Aorta (tissue), 5 donors: Measurements from ENCODE around the gene THRB. TPM values are rescaled to one million over a fixed set of nuclear protein-coding genes. Genes with fewer than 3 reads are reported as not detected.

Experiments
- ATAC-seq: fragments of 200-7000 bp; cut with Tn5 transposase; one replicate; pipeline ENCODE4 v1.9.1; 2022; ENCODE audit warnings: moderate library complexity; ENCODE audit not compliant: low FRiP score
- DNase-seq, 2 donors: peaks; one replicate each; pipeline ENCODE4 v3.0.0-alpha.2; 2020
- H3K27ac ChIP-seq, 2 donors: one replicate each; pipeline ENCODE4 v1.5.1; 2013; ENCODE audit warnings: low read length in 2 of 2, mild to moderate bottlenecking in 2 of 2, moderate library complexity in 2 of 2, control low read depth in 1 of 2, inconsistent platforms in 1 of 2, low read depth in 1 of 2
- H3K27me3 ChIP-seq, 2 donors: one replicate each; pipeline ENCODE4 v1.6.1; 2013; ENCODE audit warnings: control low read depth in 1 of 2, low read length in 1 of 2, mild to moderate bottlenecking in 1 of 2, moderate library complexity in 1 of 2; ENCODE audit not compliant: insufficient read depth in 2 of 2, control insufficient read depth in 1 of 2
- H3K36me3 ChIP-seq, 2 donors: one replicate each; pipeline ENCODE4 v1.6.1; 2013; ENCODE audit warnings: control low read depth in 1 of 2, low read length in 1 of 2, mild to moderate bottlenecking in 1 of 2; ENCODE audit not compliant: insufficient read depth in 2 of 2, control insufficient read depth in 1 of 2
- H3K4me1 ChIP-seq, 2 donors: one replicate each; pipeline ENCODE4 v1.6.1; 2013; ENCODE audit warnings: low read length in 2 of 2, control low read depth in 1 of 2, mild to moderate bottlenecking in 1 of 2, moderate library complexity in 1 of 2; ENCODE audit not compliant: insufficient read depth in 2 of 2, control insufficient read depth in 1 of 2
- H3K4me3 ChIP-seq, 2 donors: one replicate each; pipeline ENCODE4 v1.5.1; 2013; ENCODE audit warnings: low read length in 2 of 2, control low read depth in 1 of 2, mild to moderate bottlenecking in 1 of 2
- H3K9me3 ChIP-seq: one replicate; pipeline ENCODE4 v1.6.1; 2013; ENCODE audit warnings: mild to moderate bottlenecking, low read length; ENCODE audit not compliant: control insufficient read depth
- WGBS, 2 donors: extraction: QIAGEN DNeasy Blood & Tissue Kit; methylation state at CpG; one replicate each; pipeline ENCODE4 v1.1.7; 2013; 5-methylcytosine and 5-hydroxymethylcytosine counted together
- intact Hi-C, 2 donors: fragments of 100-400 bp; cut with DNase I; formaldehyde crosslinking; loops; one replicate each; pipeline versions ENCODE4 v1.14.2 to v1.15.0; 2022
- polyA plus RNA-seq, 2 donors: library from polyadenylated mRNA; stranded (reverse); fragments of 200-250 nt; gene quantifications; one replicate each; pipeline ENCODE4 v1.2.3, GENCODE V29; 2013
- total RNA-seq, 2 donors: library from RNA; stranded (reverse); fragmentation: NEBNext Ultra II Directional; extraction: Animal tissue kit (Norgen Biotek cat#: 25700); gene quantifications; one replicate each; pipeline ENCODE4 v1.2.1, GENCODE V29; 2021
- donor health status: healthy with polysubstance abuse.
- donor health status: Bipolar disorder and iron deficiency.
- donor health status: DM: no; HTN: no; CAD: no.
- donor health status: DM: no; HTN: no; CAD: no.
- donor health status: DM: yes; HTN: yes; CAD: no.

THRB gene
- total and polyA plus RNA-seq, 4 donors: 20.2 to 77.9 (median 42.8) TPM

GRCh38 chr3:24460974-24461373 lies 33.7 kb downstream of the THRB start:
- H3K9me3 ChIP-seq: no peaks in the 10 kb centered on the region
- intact Hi-C loops: loop anchor here in 1 of 2 donors (5.0 kb wide), 1 partner anchor 74 kb away; no protein-coding TSS in a partner anchor
- H3K27me3 ChIP-seq: no peaks in the 10 kb centered on the region
- 84 to 86% methylated on average over 2 of the region's 2 CpGs for WGBS, 2 donors
- no peak overlapping the region for H3K4me3 ChIP-seq
- ATAC-seq (peak; percentile 73), DNase-seq (no peak)
- H3K36me3 ChIP-seq: no peaks in the 10 kb centered on the region
- no peak overlapping the region for H3K27ac ChIP-seq
- H3K4me1 ChIP-seq: peaks cover 2 to 3% of the 10 kb centered on the region in 2 donors

DNA sequence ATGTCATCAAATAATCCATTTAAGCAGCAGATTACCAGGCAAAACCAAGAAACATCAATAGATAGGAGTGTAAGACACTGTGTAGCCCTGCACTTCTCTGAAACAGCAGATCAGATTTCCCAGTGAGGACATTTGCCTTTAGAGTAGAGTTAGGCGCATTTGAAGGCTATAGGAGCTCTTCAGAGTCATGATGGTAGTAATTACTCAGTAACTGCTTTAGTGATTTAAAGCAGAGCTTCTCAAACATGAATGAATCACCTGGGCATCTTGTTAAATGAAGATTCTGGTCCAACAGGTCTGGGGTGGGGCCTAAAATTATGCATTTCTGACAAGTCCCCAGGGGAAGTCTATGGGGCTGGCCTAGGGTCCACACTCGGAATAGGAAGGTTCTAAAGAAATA lies 36.9 kb downstream of the THRB start:
- no peaks in the 10 kb centered on the region for H3K27me3 ChIP-seq

DNA sequence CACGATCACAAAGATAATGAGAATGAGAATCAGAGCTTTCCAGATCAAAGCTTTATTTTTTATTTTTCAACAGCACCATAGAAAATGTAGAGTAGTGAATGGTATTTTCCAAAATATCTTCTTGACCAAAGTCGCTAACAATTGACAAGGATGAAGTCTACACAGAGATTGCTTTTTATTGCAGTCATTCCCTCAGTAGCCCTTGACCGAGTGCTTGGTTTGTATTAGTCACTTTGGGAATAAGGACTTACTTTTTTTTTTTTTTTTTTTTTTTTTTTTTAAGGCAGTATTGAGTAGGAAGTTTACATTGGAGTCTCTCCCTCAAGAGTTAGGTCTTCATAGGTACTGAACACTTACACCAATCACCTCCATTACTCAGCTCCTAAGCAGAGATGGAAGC lies 39.8 kb downstream of the THRB start:
- no peak for DNase-seq
- Histone ChIP-seq H3K36me3 (no peaks in the 10 kb centered on the region), H3K9me3 (no peaks in the 10 kb centered on the region), H3K27me3 (no peaks in the 10 kb centered on the region), H3K4me3 (no peak overlapping the region), H3K4me1 (peaks cover 2% of the 10 kb centered on the region in 2 donors), H3K27ac (no peak overlapping the region)
- no peak for ATAC-seq
- intact Hi-C loops: no loop called here
- 64% methylated on average over 3 of the region's 3 CpGs for WGBS, 2 donors

More for the DNA sequence above, 36.9 kb downstream of the THRB start:
- Histone ChIP-seq H3K9me3 (no peaks in the 10 kb centered on the region), H3K36me3 (no peaks in the 10 kb centered on the region), H3K27ac (peak overlapping the region in 1 of 2 donors; percentile 57), H3K4me3 (no peak overlapping the region), H3K4me1 (peaks cover 2% of the 10 kb centered on the region in 2 donors)
- ATAC-seq (no peak), DNase-seq (no peak)
- WGBS, 2 donors: 36 to 45% methylated on average over 2 of the region's 2 CpGs
- intact Hi-C loops: no loop called here

GRCh38 chr3:24454393-24454792 lies 40.3 kb downstream of the THRB start:
- ATAC-seq: no peak
- intact Hi-C loops: no loop called here
- no peak overlapping the region for H3K4me3 ChIP-seq

DNA sequence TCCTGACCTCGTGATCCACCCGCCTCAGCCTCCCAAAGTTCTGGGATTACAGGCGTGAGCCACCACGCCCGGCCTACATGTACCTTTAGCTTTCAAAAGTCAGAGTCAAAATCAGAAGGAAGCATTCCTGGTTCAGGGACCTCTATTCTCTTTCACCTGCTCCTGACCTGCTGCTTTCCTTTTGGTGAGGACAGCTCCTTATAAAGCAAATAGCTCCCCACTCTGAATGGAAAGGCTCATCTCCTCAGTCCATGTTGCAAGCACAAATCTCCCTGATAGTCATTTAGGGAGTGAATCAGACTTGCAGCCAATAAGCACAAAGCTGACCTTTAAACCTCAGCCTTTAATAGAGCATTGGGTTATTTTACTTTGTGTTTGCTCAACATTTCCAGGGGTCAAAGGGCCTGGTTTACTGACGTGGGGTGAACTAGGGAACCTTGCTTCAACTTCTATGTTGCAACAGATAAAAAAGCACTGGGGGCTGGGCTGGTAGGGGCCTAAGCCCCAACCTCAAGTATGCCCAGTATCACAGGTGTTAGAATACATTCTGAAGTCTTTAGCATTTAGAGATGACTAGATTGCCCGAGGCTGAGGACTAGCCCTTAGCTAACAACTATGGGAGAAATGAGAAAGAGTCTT lies 43.1 kb downstream of the THRB start:
- intact Hi-C loops: no loop called here
- DNase-seq: no peak
- H3K27ac ChIP-seq: no peak overlapping the region
- no peak for ATAC-seq
- no peak overlapping the region for H3K4me3 ChIP-seq
- no peaks in the 10 kb centered on the region for H3K36me3 ChIP-seq
- H3K27me3 ChIP-seq: no peaks in the 10 kb centered on the region
- no peaks in the 10 kb centered on the region for H3K9me3 ChIP-seq
- H3K4me1 ChIP-seq: peaks cover 2 to 4% of the 10 kb centered on the region in 2 donors
- WGBS, 2 donors: 85 to 88% methylated on average over 7 of the region's 7 CpGs

More at GRCh38 chr3:24454393-24454792, 40.3 kb downstream of the THRB start:
- no peaks in the 10 kb centered on the region for H3K36me3 ChIP-seq
- peaks cover 2% of the 10 kb centered on the region in 2 donors for H3K4me1 ChIP-seq
- no peaks in the 10 kb centered on the region for H3K27me3 ChIP-seq
- no peak for DNase-seq
- no peaks in the 10 kb centered on the region for H3K9me3 ChIP-seq
- H3K27ac ChIP-seq: no peak overlapping the region

DNA sequence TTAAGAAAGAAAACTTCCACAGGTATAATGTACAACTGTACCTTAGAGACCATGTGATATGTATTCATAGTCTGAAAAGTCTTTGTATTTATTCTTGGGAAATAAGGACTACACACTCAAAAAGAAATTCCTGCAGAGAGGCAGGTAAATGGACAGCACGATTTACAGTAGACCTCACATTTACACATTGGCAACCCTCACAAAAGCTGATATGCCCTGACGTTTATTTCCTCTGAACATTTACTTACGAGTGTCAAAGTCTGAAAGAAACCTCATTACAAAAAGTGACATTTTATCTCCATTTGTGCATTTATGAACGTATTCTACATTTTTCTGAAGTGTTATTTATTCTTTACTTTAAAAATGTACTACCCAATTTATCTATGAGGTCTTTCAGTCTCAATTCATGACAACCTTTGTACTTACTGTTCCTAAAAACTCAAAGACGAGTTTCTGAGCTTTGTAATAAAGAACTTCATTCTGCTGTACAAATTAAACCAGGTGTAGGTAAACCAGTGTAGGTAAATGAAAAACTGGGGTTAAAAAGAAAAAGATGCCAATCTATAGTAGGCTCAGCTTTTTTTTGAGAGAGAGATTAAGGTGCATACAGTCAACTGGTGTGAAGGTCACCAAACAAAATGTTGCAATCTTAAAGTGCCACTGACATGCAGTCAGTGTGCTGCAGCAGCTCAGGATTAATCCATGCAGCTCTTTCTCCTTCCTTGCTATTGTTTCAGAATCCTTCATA lies 44.3 kb downstream of the THRB start:
- no peaks in the 10 kb centered on the region for H3K36me3 ChIP-seq
- 43 to 46% methylated on average over 5 of the region's 5 CpGs for WGBS, 2 donors
- no peak overlapping the region for H3K27ac ChIP-seq
- ATAC-seq (no peak), DNase-seq (no peak)
- no peaks in the 10 kb centered on the region for H3K9me3 ChIP-seq
- intact Hi-C loops: no loop called here
- no peaks in the 10 kb centered on the region for H3K27me3 ChIP-seq
- no peak overlapping the region for H3K4me3 ChIP-seq
- peaks cover 2 to 4% of the 10 kb centered on the region in 2 donors for H3K4me1 ChIP-seq

DNA sequence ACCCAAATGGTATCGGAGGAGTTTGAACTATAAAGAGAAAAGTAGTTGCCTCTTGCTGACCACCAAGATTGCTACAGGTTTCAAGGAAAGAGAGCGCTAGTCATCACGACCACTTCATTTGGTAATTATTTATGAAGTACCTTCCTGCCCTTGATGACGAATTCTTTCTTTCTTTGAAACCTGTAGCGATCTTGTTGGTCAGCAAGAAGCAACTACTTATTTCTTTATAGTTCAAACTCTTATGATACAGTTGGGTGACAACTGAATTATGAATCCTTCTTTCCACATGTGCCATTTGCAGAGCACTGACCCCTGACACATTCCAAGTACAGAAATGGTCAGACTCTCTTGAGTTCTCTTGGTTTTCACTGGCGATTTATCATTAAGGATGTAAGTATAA lies 46.8 kb downstream of the THRB start:
- intact Hi-C loops: no loop called here
- Histone ChIP-seq H3K27me3 (no peaks in the 10 kb centered on the region), H3K9me3 (no peaks in the 10 kb centered on the region), H3K4me1 (peaks cover 2% of the 10 kb centered on the region in 2 donors), H3K27ac (peak overlapping the region in 1 of 2 donors; percentile 14), H3K4me3 (no peak overlapping the region), H3K36me3 (no peaks in the 10 kb centered on the region)
- no peak for DNase-seq
- ATAC-seq: no peak
- WGBS, 2 donors: 95% methylated on average over 6 of the region's 6 CpGs

DNA sequence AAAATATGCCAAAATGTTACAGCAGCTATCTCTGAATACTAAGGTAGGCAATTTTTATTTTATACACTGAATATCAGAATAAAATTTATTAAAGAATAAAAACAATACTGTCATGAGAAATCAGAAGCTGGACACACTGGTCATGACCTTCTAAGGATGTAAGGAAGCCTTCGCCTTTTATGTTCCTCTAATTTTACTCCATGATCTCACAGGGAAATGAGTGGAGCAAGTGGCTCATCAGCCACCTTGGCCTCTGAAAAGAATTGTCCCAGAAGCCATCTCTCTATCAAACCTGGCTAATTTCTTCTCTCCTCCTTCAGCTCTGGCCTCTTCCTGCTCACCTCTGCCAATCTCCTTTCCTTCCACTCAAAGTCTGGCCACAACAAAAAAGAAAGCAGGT lies 48.6 kb downstream of the THRB start:
- no peak for ATAC-seq
- no peak overlapping the region for H3K4me3 ChIP-seq
- intact Hi-C loops: no loop called here
- WGBS, 2 donors: 82 to 88% methylated on average over 1 of the region's 1 CpG
- no peaks in the 10 kb centered on the region for H3K36me3 ChIP-seq
- H3K9me3 ChIP-seq: no peaks in the 10 kb centered on the region
- no peak for DNase-seq
- no peaks in the 10 kb centered on the region for H3K27me3 ChIP-seq
- H3K4me1 ChIP-seq: peaks cover 2% of the 10 kb centered on the region in 2 donors
- H3K27ac ChIP-seq: no peak overlapping the region

GRCh38 chr3:24443476-24443875 lies 51.2 kb downstream of the THRB start:
- no peak for ATAC-seq
- Histone ChIP-seq H3K4me3 (no peak overlapping the region), H3K9me3 (no peaks in the 10 kb centered on the region), H3K4me1 (peaks cover 0 to 2% of the 10 kb centered on the region in 2 donors), H3K27me3 (no peaks in the 10 kb centered on the region), H3K36me3 (no peaks in the 10 kb centered on the region), H3K27ac (no peak overlapping the region)
- WGBS, 2 donors: 0% methylated on average over 1 of the region's 1 CpG
- no peak for DNase-seq
- intact Hi-C loops: no loop called here
